GM18508 (cell line): ENCODE measurements around the gene HSPBP1.
"Not testable (repeated sequence)": the region's sequence is repeated elsewhere in the genome, so short reads cannot be mapped to it uniquely, and the experiment has no call there.

Source experiments
- ATAC-seq: cut with Tn5 transposase; IDR thresholded peaks from one replicate; pipeline ENCODE4 v1.9.1; 2021; ENCODE audit warnings: moderate number of reproducible peaks; ENCODE audit not compliant: insufficient read depth, unreplicated experiment

The HSPBP1 gene

DNA sequence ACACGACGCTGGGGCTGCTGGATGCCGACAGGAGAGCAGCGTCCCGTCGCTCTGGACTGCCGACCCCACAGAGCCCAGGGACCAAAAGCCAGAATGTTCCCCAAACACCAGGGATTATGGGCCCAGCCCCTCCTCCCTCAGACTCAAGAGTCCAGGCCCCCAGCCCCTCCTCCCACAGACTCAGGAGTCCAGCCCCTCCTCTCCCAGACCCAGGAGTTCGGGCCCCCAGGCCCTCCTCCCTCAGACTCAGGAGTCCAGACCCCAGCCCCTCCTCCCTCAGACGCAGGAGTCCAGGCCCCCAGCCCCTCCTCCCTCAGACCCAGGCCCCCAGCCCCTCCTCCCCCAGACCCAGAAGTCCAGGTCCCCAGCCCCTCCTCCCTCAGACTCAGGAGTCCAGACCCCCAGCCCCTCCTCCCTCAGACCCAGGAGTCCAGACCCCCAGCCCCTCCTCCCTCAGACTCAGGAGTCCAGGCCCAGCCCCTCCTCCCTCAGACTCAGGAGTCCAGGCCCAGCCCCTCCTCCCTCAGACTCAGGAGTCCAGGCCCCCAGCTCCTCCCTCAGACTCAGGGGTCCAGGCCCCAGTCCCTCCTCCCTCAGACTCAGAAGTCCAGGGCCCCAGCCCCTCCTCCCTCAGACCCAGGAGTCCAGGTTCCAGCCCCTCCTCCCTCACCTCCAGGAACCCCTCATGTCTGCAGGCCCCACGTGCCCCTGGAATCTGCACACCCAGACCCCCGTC, 55.1 kb downstream of the HSPBP1 start:
- ATAC-seq: not testable (repeated sequence)

- ATAC-seq: no peak
Measured at GRCh38 chr19:55224038-55224665, 55.8 kb downstream of the HSPBP1 start.

GRCh38 chr19:55223291-55224037, 56.4 kb downstream of the HSPBP1 start:
- ATAC-seq: no peak

DNA sequence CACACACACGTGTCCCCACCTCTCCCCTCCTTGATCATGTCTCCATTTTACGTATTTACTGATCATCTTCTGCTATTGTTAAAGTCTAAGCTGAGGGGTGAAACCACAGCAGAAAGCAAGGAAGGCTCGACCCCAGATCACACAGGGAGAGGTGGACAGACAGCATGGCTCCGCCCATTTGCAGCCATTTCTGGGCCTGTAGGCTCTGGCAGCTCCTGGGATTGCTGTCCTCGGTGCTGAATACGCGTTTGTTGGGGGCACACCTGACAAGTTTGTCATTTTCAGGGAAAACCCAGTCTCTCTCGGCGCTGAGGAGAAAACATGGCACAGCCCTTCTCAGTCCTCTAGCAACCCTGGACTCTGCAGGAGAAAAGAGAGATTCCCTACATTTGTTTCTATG, 59.4 kb downstream of the HSPBP1 start:
- ATAC-seq: no peak

- ATAC-seq: no peak
Measured at GRCh38 chr19:55216461-55217198, 63.3 kb downstream of the HSPBP1 start.

GRCh38 chr19:55213547-55213946, 66.4 kb downstream of the HSPBP1 start:
- no peak for ATAC-seq

- ATAC-seq: no peak
Measured at GRCh38 chr19:55212447-55212846, 67.5 kb downstream of the HSPBP1 start.
